ENCODE data around the gene COL1A1.

The COL1A1 gene

GRCh38 chr17:50199803-50200456 lies 1.5 kb downstream of the COL1A1 start:
- ChIA-PET CTCF (interaction anchor here (0.6 to 24.1 kb wide), 11 partner anchors 9 to 97 kb away, joined by 3 to 489 read pairs (median 9); partner anchors contain the start of gene TMEM92), POLR2A (interaction anchor here (0.6 to 44.9 kb wide), 20 partner anchors 14 to 436 kb away, joined by 3 to 2316 read pairs (median 6); partner anchors contain the start of gene TMEM92)
- TF ChIP-seq, protein P1, sequence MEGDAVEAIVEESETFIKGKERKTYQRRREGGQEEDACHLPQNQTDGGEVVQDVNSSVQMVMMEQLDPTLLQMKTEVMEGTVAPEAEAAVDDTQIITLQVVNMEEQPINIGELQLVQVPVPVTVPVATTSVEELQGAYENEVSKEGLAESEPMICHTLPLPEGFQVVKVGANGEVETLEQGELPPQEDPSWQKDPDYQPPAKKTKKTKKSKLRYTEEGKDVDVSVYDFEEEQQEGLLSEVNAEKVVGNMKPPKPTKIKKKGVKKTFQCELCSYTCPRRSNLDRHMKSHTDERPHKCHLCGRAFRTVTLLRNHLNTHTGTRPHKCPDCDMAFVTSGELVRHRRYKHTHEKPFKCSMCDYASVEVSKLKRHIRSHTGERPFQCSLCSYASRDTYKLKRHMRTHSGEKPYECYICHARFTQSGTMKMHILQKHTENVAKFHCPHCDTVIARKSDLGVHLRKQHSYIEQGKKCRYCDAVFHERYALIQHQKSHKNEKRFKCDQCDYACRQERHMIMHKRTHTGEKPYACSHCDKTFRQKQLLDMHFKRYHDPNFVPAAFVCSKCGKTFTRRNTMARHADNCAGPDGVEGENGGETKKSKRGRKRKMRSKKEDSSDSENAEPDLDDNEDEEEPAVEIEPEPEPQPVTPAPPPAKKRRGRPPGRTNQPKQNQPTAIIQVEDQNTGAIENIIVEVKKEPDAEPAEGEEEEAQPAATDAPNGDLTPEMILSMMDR (IDR thresholded peaks at IDR 0.05; ENCODE audit: insufficient read depth, low read length, missing control alignments), result no peak
- no peak for DNase-seq (ENCODE audit: low read depth, low spot score)
- H3K4me3 ChIP-seq (ENCODE audit: low read depth, low read length), result peak overlapping the region; percentile 100

DNA sequence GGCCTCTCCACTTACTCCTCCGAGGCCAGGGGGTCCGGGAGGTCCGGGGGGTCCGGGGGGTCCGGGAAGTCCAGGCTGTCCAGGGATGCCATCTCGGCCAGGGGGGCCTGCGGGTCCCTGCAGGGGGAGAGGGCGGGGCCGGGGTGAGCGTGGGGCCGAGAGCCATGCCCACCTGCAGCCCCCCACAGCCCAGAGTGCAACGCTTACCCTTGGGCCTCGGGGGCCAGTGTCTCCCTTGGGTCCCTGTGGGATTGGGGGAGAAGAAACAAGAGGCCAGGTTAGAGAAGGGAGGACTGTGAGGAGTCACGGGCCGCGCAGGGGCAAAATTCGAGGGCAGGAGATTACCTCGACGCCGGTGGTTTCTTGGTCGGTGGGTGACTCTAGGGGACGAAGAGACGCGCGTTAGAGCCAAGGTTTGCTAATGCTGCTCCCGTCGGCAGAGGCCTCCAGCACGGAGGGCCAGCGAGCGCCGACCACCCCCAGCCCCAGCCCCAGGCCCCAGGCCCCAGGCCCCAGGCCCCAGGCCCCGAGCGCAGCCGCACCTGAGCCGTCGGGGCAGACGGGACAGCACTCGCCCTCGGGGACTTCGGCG lies 2.1 kb downstream of the COL1A1 start:
- TF ChIP-seq, protein P1 (IDR thresholded peaks at IDR 0.05; ENCODE audit: insufficient read depth, low read length, missing control alignments), result no peak
- peak overlapping the region; percentile 100 for H3K4me3 ChIP-seq (ENCODE audit: low read depth, low read length)
- POLR2A ChIA-PET, result interaction anchor here (0.6 to 44.9 kb wide), 11 partner anchors 14 to 113 kb away, joined by 3 to 2316 read pairs (median 22); partner anchors contain the start of gene TMEM92
- CTCF ChIA-PET, result interaction anchor here (1.1 to 24.1 kb wide), 4 partner anchors 37 to 90 kb away, joined by 4 to 489 read pairs (median 8); partner anchors contain the start of gene TMEM92
- no peak for DNase-seq (ENCODE audit: low read depth, low spot score)

- DNase-seq (ENCODE audit: low read depth, low spot score), result no peak
Measured at GRCh38 chr17:50198026-50198669, 3.3 kb downstream of the COL1A1 start.

GRCh38 chr17:50196826-50197225 lies 4.6 kb downstream of the COL1A1 start:
- H3K4me3 ChIP-seq (ENCODE audit: low read depth, low read length), result peak overlapping the region; percentile 100
- no peak for DNase-seq (ENCODE audit: low read depth, low spot score)
- ChIA-PET CTCF (interaction anchor here (0.7 to 5.1 kb wide), 11 partner anchors 9 to 103 kb away, joined by 3 to 67 read pairs (median 3); partner anchors contain the start of gene TMEM92), POLR2A (interaction anchor here (0.7 to 44.9 kb wide), 11 partner anchors 10 to 99 kb away, joined by 3 to 2316 read pairs (median 9); partner anchors contain the start of genes COL1A1 and TMEM92)
- TF ChIP-seq, protein P1 (IDR thresholded peaks at IDR 0.05; ENCODE audit: insufficient read depth, low read length, missing control alignments), result no peak

More at GRCh38 chr17:50198026-50198669, 3.3 kb downstream of the COL1A1 start:
- ChIA-PET POLR2A (interaction anchor here (0.7 to 44.9 kb wide), 8 partner anchors 11 to 94 kb away, joined by 3 to 2316 read pairs (median 90); partner anchors contain the start of genes COL1A1 and TMEM92), CTCF (interaction anchor here (1.1 to 5.1 kb wide), 3 partner anchors 58 to 75 kb away, joined by 4 to 67 read pairs (median 61); partner anchors contain the start of gene TMEM92)
- TF ChIP-seq, protein P1 (IDR thresholded peaks at IDR 0.05; ENCODE audit: insufficient read depth, low read length, missing control alignments), result peak; percentile 61
- H3K4me3 ChIP-seq (ENCODE audit: low read depth, low read length), result peak overlapping the region; percentile 100

DNA sequence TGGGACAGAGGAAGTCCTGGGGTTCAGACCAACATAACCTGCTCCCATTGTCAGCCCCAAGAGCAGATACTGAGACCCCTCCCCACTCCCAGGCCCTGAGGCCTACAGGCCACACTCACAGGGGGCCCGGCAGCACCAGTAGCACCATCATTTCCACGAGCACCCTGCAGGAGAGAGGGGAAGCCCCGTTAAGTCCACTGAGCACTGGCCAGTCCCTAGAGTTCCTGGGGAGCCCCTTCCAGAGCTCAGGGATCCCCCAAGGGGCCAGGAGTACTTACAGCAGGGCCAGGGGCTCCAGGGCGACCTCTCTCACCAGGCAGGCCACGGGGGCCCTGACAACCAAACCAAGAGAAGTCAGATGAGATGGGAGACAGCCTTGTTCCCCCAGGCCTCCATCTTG lies 5.4 kb downstream of the COL1A1 start:
- TF ChIP-seq, protein P1 (IDR thresholded peaks at IDR 0.05; ENCODE audit: insufficient read depth, low read length, missing control alignments), result no peak
- ChIA-PET POLR2A (interaction anchor here (1.6 to 44.9 kb wide), 8 partner anchors 9 to 99 kb away, joined by 7 to 2316 read pairs (median 82); partner anchors contain the start of genes COL1A1 and TMEM92), CTCF (interaction anchor here (0.9 to 5.1 kb wide), 9 partner anchors 8 to 87 kb away, joined by 3 to 67 read pairs (median 3); partner anchors contain the start of gene TMEM92)
- H3K4me3 ChIP-seq (ENCODE audit: low read depth, low read length), result peak overlapping the region; percentile 100
- no peak for DNase-seq (ENCODE audit: low read depth, low spot score)
